ENCODE results near the gene MS4A1.

MS4A1 gene

DNA sequence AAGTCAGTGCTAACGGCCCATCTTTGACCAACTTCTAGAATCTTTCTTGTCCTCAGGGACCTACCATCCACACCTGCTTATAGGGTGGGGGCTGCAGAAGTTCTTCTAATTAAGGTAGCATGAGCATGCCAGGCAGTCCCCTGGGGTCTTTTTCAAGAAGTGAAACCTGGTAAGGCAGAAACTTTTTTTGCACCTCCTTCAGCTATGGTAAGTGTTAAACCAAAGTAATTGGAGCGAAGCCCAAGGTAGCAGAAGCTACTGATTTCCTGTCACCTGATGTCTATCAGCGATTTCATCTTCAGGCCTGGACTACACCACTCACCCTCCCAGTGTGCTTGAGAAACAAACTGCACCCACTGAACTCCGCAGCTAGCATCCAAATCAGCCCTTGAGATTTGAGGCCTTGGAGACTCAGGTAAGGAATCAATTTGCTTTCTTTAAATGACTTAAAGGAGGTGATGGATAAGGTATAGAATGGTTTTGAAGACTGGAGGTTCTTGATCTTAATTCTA is at the start of gene MS4A1:
Gene MS4A1, plus strand, starts transcription at position 317 of the 512 bp plus-strand sequence. CDS start 6,528 bp downstream, outside the sequence.
- no peak for TF ChIP-seq EGR1 (IDR thresholded peaks at IDR 0.05)
- no peak for TF ChIP-seq CREB1 (IDR thresholded peaks at IDR 0.05; ENCODE audit: low read depth)
- TF ChIP-seq CEBPB (IDR thresholded peaks at IDR 0.05), result no peak
- TF ChIP-seq ZBTB7A (IDR thresholded peaks at IDR 0.05; ENCODE audit: low read depth), result no peak
- no peak for TF ChIP-seq TCF12 (IDR thresholded peaks at IDR 0.05; ENCODE audit: low read depth)
- no peak for TF ChIP-seq TEAD4 (IDR thresholded peaks at IDR 0.05)
- TF ChIP-seq REST (IDR thresholded peaks at IDR 0.05; ENCODE audit: low read depth), result no peak
- TF ChIP-seq, protein P1, sequence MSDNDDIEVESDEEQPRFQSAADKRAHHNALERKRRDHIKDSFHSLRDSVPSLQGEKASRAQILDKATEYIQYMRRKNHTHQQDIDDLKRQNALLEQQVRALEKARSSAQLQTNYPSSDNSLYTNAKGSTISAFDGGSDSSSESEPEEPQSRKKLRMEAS (IDR thresholded peaks at IDR 0.05), result no peak
- no peak for TF ChIP-seq FOXM1 (IDR thresholded peaks at IDR 0.05; ENCODE audit: borderline replicate concordance, low read depth)
- TF ChIP-seq YY1 (IDR thresholded peaks at IDR 0.05; ENCODE audit: low read depth), result no peak
- TF ChIP-seq TAF1 (IDR thresholded peaks at IDR 0.05; ENCODE audit: low read depth), result no peak
- TF ChIP-seq EP300 (IDR thresholded peaks at IDR 0.05; ENCODE audit: borderline replicate concordance), result no peak
- no peak for TF ChIP-seq USF1 (IDR thresholded peaks at IDR 0.05)
- TF ChIP-seq NFIC (IDR thresholded peaks at IDR 0.05), result no peak
- TF ChIP-seq RAD21 (IDR thresholded peaks at IDR 0.05; ENCODE audit: low read depth), result no peak

DNA sequence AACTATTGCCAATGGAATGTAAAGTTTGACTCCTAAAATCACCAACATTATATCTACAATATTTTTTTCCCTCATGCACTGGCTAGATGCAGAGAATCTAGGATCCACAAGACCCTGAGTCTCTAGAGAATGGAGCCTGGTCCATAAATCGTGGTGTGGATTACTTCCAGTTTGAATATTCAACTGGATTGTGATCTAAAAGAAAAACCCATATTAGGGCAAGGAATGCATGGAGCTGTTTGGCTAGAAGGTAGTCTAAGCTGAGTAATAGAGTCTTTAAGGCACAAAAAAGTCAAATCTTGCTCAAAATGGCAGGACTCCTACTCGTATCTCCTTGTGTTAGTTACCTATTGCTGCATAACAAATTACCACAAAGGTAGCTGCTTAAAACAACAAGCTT is 35.6 kb upstream of the MS4A1 start:
- TF ChIP-seq TEAD4 (IDR thresholded peaks at IDR 0.05), result no peak

GRCh38 chr11:60422609-60423008 is 33.0 kb upstream of the MS4A1 start:
- TF ChIP-seq TAF1 (IDR thresholded peaks at IDR 0.05; ENCODE audit: low read depth), result no peak
- TF ChIP-seq TCF12 (IDR thresholded peaks at IDR 0.05; ENCODE audit: low read depth), result no peak
- no peak for TF ChIP-seq USF1 (IDR thresholded peaks at IDR 0.05)
- no peak for TF ChIP-seq TEAD4 (IDR thresholded peaks at IDR 0.05)
- TF ChIP-seq YY1 (IDR thresholded peaks at IDR 0.05; ENCODE audit: low read depth), result no peak
- TF ChIP-seq REST (IDR thresholded peaks at IDR 0.05; ENCODE audit: low read depth), result no peak
- no peak for TF ChIP-seq CEBPB (IDR thresholded peaks at IDR 0.05)
- TF ChIP-seq FOXM1 (IDR thresholded peaks at IDR 0.05; ENCODE audit: borderline replicate concordance, low read depth), result no peak
- TF ChIP-seq, protein P1 (IDR thresholded peaks at IDR 0.05), result no peak
- no peak for TF ChIP-seq EP300 (IDR thresholded peaks at IDR 0.05; ENCODE audit: borderline replicate concordance)
- no peak for TF ChIP-seq EGR1 (IDR thresholded peaks at IDR 0.05)

DNA sequence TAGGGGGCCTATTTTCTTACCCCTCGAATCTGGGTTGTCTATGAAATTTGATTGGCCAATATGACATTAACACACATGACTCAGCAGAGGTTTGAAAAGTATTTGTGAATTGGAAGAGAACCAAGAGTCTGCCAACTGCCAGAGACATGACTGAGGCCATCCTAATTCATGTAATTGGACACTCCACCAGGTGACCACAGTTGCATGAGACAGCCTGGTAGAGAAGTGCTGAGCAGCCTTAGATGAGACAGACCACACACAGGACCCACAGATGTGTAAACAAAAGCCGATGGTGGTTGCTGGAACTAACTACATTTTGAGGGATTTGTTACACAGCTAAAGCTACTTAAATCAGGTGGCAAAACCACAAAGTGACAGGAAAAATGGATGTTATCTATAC is 27.1 kb upstream of the MS4A1 start:
- no peak for TF ChIP-seq TCF12 (IDR thresholded peaks at IDR 0.05; ENCODE audit: low read depth)
- no peak for TF ChIP-seq REST (IDR thresholded peaks at IDR 0.05; ENCODE audit: low read depth)
- TF ChIP-seq CREB1 (IDR thresholded peaks at IDR 0.05; ENCODE audit: low read depth), result no peak
- TF ChIP-seq NFIC (IDR thresholded peaks at IDR 0.05), result no peak
- TF ChIP-seq CEBPB (IDR thresholded peaks at IDR 0.05), result no peak
- TF ChIP-seq TAF1 (IDR thresholded peaks at IDR 0.05; ENCODE audit: low read depth), result no peak
- TF ChIP-seq EP300 (IDR thresholded peaks at IDR 0.05; ENCODE audit: borderline replicate concordance), result no peak
- no peak for TF ChIP-seq USF1 (IDR thresholded peaks at IDR 0.05)
- TF ChIP-seq, protein P1 (IDR thresholded peaks at IDR 0.05), result no peak
- no peak for TF ChIP-seq TEAD4 (IDR thresholded peaks at IDR 0.05)
- TF ChIP-seq YY1 (IDR thresholded peaks at IDR 0.05; ENCODE audit: low read depth), result no peak
- no peak for TF ChIP-seq RAD21 (IDR thresholded peaks at IDR 0.05; ENCODE audit: low read depth)
- no peak for TF ChIP-seq ZBTB7A (IDR thresholded peaks at IDR 0.05; ENCODE audit: low read depth)
- TF ChIP-seq FOXM1 (IDR thresholded peaks at IDR 0.05; ENCODE audit: borderline replicate concordance, low read depth), result no peak
- TF ChIP-seq EGR1 (IDR thresholded peaks at IDR 0.05), result no peak
